UCSD-AML1 (cell line): ENCODE data around the gene EVC2.

Experiments
- DNase-seq: peaks from one replicate; lab custom pipeline; 2025; ENCODE audit not compliant: unreplicated experiment; lab: John Stamatoyannopoulos, UW

The EVC2 gene

DNA sequence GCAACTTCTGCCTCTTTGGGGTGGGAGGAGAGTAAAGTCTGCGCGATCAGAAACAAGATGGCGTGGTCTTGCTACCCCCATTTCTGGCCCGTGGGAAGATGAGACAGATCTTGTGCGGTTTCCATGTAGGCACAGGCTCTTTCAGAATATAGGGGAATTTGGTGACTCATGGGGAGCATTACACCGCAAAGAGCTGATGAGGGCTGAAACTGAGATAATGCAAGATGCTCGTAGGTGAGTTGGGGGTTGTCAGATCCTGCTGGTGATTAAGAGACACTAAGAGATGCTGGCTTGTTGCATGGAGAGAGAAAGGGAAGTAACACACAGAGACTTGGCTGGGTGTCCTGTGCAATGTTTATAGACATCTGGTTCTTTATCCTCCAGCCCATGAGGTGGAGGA is 4.2 kb upstream of the EVC2 start:
- DNase-seq: no peak

DNA sequence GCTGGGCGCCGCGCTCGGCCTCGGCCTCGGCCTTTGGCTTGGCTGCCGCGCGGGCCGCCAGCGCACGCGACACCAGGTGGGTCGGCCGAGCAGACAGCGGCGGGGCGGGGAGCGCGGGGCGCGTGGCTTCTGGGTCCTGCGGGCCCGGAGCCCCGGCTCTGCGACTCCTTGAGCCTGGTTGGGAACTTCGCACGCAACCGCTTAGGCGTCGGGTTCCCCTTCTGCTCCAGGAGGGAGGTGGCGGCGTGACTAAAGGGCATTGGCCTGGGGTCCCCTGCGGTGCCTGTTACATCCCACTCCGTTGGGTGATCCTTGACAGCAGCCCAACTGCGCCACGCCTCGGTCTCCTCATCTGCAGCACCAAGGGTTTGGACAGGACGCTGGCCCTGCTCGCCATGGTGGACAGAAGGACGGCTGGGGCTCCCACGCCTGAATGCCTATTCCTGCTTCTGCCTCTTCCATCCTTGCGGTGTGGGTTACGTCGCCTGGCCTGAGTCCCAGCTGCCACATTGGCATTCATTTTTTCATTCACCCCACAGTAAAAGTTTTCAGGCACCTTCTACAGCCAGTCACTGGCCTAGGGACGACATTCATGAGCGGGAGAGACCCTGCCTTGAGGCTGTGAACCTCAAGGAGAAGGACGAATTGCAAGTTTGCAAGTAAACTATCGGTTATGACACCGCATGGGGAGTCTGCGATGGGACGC is 3.3 kb upstream of the EVC2 start:
- no peak for DNase-seq

DNA sequence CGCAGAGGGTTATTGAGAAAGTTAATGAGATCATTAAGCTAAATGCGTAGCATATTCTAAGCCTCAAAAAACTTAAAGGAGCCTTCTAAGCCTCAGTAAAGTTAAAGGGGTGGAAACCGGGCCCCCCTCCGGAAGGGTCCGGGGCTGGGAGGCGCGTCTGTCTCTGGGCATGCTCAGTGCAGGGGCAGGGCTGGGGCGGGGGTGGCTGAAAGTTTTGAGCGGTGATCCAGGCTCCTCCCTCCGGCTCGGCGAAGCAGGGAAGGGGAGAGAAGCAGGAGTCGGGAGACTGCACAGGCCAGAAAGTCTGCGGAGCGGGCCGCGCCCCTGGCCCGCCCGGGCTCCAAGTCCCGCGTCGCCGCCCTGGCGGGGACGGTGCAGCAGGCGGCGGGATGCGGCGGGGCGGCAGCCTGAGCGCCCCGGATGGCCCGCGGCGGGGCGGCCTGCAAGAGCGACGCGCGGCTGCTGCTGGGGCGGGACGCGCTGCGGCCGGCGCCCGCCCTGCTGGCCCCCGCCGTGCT is 2.7 kb upstream of the EVC2 start, which contains the start of gene EVC:
Gene EVC (plus strand): TSS at position 241 of the 518 bp plus-strand sequence. CDS start 180 bp downstream, at position 421.
- no peak for DNase-seq

DNA sequence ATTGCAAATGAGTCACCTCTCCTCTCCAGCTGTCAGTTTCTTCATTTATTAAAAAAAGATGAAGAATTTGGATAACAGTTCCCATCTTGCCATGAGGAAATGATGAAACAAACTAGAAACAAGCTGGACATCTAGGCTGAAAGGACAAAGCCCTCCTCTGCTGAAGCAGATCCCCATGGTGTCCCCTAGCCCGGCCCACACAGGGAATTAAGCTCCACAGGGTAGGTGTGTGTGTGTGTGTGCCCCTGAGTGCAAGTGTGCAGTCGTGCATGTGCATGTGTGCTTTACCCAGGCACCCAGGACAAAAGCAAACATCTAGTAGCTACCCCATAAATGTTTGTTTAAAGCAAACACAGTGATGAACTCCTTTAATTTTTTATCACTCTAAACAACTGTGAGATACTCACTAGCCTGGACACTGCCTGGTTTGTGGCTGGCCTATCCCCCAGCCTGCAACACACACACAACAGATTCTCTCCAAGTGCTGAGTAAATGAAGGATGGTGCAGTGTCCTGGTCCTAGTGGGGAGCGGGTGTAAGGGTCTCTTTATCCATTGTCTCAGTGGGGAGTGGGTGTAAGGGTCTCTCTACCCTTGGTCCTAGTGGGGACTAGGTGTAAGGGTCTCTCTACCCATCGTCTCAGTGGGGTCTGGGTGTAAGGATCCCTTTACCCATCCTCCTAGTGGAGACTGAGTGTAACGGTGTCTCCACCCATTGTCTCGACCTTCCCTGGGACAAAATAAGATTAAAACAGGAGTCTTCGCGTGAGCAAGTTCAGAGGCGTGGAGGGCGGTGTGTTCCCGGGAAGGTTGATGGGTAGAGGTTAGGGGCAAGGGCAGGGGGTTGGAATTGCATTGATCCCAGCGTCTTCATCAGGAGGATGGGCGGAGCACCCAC is 2.0 kb upstream of the EVC2 start:
- no peak for DNase-seq

DNA sequence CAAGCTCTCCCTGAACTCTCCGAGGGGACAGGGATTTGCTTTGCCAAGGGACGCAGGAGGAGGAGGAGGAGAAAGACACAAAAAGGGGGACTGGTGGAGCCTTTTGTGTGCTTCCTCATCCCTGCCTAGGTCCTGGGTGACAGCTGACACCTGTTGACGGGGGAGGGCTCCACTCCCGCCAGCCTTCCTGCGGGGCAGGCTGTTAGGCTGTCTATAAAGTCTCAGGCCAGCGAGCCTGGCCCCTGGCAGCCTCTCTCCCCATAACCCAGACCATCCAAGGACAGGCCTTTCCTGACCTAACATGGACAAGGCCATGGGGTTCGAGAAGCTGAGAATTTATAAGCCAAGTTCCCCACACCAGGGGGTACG is 832 bp upstream of the EVC2 start:
- DNase-seq: no peak

DNA sequence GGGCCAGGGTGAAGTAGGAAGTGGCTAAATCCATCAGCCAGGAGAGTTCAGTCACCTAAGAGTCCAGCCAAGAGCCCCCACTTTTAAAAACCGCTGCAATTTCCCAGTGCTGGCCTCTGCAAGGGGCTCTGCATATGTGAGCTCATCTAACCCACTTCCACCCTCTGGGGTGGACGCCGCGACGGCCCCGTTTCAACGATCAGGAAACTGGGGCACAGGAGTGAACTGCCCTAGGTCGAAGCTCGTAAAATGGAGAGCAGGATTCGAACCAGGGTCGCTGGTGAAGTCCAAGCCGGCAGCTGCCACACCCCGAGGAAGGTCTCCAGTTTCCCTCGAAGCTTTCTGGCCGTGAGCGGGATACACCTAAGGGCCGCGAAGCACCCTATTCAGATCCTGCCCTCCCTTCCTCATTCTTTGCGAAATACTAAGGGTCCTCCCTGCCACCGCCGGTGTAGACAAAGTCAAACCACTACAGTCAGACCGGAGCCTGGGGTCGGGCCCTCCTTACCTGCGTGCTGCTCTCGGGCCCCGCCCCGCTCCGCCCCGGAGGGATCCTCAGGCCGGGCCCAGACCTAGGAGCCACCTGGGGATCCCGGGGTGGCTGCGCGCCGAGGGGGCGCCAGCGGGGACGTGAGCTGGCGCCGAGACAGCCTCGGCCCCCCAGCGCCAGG is 446 bp downstream of the EVC2 start:
- DNase-seq: no peak

DNA sequence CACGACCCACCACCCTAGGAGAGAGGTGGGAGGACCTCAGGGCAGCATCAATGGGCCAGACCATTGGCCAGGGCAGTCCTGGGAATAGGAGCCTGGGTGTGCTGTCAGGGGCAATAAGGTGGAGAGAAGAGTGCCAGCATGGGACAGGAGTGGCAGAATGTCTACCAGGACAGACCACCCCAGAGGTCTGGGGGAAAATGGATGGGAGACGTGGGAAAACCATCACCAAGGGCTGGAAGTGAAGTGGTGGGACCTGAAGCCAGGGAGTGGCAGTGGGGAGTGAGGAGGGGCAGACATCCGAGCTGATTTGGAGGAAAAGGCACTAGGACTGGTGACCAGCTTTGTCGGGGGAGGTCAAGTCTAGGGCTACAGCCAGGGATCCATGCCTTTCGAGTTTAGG is 993 bp downstream of the EVC2 start:
- no peak for DNase-seq

DNA sequence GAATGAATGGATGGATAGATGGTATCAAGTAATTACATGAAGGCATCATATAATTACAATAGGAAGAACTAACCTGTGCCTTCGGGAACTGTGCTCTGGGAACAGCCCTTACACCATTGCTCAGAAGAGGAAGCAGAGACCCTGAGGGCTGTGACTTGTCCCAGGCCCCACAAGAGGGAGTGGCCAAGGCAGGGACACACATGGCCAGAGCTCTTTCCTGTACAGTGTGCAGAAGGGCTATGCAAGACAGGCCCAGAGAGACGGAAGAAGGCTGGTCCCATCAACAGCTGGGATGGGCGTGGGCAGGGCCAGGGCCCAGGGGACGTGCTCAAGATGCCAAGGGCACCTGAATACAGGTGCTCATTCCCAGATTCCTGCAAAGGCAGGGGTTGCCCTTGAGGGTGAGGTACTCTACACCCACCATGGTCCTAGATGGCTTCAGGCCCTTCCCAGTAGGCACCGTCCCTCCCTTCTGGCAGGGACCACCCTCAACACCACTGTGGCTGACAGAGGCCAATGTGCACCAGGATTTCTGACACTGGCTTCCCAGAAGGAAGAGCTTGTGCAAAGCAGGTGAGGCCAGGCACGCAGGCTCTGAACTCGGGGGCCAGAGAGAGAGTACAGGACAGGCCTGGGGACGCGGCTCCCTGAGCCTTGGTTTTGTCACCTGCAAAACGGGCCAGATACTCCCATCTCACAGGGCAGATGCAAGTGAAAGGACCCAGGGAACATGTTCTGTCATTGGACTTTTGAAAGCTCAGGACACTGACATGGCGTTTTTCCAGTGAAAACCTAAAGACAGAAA is 1.7 kb downstream of the EVC2 start:
- no peak for DNase-seq

DNA sequence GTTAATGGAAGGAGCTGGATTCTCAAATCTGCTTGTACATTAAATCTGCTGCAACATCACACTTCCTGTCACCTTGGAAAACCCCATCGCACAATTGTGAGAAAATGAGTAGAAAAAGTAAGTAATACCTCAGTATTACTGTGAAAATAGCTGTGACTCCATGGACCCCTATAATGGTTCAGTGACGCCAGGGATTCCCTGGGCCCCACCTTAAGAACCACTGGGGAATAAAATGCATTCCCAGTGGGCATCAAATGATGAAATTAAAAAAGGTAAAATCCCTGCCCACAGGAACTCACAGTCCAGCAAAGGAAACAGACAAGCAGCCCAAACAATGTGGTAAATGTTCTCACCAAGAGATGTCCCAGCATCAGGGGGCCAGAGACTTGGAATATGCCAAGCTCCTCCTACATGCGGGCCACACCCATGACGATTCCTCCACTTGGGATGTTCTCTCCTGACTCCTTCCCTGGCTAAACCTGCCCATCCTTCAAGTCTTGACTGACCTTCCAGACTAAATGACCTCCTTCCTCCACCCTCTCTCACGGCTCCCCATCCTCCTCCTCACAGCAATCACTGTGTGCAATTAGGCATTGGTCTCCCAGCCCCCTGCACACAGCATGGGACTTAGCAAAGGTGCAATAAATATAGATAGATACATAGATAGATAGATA is 2.6 kb downstream of the EVC2 start:
- DNase-seq: no peak

DNA sequence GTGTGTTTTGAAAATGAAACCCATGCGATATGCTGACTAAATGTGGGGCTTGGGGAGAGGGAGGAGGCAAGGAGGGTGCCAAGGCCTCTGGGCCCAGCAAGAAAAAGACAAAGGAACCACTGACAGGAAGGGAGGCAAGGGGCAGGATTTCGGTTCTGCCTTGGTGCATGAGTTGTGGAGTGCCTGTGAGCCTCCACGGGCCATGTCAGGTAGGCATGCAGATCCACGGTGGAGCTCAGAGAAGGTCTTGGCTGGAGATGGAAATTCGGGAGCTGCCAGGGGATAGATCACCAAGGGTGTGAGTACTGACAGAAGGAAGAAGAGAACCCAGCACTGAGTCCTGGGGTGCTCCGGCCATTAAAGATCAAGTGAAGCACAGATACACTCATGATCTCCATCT is 4.1 kb downstream of the EVC2 start:
- no peak for DNase-seq

DNA sequence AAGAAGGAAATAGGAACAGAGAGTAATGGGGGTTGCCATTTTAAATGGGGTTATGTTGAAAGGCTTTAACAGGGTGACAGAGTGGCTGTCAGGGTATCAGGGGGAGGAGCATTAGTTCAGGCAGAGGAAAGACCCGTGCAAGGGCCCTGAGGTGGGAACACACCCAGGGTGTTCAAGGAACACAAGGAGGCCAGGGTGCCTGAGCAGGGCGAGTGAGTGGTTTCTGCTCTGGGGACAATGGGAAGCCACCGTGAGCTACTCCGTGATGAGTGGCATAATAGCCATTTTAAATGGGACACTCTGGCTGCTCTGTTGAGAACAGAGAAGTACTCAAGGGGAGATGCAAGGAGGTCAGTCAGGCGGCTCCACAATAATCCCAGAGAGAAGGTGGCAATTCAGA is 4.5 kb downstream of the EVC2 start:
- no peak for DNase-seq

DNA sequence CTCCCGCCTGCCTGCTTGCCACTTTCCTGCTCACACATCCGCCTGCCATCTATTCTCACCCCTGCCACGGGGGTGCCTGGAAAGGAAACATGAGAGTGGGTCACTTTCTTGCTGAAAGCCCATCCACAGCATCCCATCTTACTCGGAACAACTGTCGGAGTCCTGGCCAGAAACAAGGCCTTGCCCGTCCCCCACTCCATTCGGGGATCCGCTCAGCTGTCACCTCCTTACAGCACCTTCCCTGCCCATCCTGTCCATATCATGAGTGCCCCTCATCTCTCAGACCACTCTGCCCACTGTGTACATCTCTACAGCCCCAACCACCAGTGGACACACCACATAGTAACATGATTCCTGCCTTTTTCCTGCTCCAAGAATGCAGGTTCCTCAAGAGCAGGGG is 6.4 kb downstream of the EVC2 start:
- no peak for DNase-seq

DNA sequence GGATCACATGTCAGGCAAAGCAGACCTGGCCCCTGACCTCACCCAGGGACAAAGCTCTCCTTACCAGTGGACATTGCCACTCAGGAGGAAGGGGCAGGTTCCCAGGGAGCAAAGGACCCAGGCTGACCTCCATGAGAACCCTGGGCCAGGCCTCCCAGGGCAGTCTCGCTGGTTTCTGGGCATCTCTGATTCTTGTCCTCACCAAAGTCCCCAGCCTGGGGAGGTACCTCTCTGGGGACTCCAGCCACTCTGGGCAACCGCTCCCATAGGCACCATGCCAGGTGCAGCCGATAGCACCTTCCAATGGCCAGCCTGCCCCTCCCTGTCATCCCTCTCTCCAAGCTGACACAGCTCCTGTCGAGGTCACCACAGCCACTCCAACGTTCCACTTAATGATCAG is 7.9 kb downstream of the EVC2 start:
- no peak for DNase-seq

DNA sequence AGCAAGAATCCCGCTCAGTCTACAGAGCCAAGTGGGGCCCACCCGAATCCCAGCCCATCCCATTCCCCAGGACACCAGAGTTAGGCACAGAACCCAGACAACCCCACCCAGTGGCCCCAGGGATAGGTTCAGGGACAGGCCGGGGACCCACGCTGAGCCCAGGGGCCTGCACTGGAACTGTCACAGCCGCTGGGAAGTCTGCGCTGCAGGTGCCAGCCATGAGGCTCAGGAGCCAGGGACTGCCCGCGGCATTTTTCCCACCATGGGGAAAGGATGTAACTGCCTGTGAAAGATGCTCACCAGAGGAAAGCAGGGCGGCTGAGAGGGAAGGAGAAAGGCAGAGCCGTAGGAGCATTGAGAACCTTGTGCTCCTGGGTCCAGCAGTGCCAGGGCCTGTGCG is 12.0 kb downstream of the EVC2 start:
- no peak for DNase-seq

DNA sequence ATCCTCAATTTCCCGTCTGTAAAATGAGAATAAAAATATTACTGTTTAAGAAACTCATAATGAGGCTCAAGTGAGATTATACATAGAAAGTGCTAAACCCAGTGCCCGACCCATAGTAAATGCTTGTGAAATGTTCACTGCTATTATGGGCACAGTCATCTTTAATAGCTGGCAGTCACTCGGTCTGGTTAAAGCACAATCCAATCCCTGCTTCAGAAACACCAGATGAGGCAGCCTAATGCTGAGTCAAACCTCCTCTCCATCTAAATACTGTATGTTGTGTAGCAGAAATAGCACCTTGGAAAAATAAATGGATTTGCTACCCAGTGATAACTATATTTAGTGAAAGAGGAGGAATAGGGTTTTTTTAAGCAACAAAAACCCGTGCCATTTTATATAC is 14.5 kb downstream of the EVC2 start:
- no peak for DNase-seq

DNA sequence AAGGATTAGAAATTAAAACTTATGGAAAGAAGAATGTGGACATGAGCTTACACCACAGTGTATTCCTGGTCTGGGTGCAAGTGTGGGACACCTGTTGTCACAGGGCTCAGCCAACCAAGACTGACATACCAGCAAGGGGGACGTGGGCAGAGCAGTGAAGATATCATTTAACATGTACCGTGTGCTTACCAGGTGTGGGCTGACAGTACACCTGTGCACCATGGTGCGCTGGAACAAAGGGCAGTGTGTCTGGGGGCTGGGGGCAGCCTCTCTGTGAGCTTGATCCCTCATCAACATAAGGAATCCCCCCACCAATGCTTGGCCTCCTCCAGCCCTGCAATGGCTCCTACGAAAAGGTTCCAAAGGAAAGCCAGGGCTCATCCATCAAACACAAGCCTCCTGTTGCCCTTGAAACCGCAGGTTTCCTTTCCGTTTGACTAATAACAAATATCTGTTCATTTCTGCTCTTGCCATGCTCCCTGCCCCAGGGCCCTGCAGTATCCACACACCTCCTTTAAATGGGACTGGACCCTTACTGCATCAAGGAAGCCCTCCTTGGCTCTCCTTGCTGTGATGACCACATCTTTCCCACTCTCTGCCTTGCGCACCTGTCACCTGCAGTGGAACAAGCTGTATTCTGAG is 16.7 kb downstream of the EVC2 start:
- no peak for DNase-seq

DNA sequence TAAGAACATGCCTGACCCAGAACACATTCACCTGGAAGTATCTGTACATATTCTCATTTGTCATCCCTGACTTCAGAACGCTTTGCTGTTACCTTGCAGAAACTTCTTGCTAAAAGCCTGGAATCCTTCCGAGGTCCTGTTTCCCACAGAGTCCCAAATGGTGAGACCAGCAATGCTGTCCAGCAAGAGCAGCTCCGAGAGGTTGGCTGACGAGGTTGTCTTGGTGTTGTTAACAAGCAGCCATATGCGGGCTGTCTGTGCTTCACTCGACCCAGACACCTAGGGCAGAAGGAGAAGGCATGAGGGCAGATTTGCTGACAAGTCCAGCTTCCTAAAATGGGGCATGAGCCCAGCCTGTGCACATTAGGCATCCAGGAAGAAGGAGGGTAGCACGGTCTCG is 19.3 kb downstream of the EVC2 start:
- DNase-seq: no peak

DNA sequence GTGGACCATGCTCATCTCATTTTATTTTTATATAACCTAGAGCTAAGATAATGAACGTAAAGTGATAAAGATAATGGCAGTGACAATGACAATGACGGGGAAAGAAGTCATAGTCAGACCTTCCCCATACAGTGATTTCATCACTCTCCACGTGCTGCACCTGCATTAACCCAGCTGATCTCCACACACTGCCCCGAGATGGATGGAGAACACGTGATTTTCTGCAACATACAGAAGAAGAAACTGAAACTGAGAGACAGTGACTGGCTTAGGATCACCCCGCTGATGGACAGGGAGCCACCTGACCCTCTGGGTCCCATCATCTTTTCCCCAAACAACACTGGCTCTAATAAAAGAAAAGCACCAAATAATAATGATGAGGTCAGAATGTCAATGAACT is 22.0 kb downstream of the EVC2 start:
- DNase-seq: no peak

DNA sequence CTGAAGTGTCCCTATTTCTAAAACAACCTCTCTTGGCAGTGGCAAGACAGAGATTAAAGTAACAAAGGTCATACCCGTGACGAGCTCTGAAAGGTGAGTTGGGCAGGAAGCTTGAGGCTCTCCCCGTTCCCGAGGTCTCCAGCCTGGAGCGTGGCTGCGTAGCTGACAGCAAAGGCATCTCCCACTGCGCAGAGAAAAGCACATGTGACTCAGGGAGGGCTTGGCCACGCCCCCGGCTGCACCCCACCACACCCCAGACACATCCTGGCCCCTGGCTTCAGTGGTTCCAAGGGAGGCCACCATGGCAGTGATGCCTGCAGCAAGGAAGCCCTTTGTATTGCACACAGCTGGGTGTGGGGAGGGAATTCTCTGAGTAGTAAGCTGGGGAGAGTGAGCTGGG is 23.1 kb downstream of the EVC2 start:
- no peak for DNase-seq

DNA sequence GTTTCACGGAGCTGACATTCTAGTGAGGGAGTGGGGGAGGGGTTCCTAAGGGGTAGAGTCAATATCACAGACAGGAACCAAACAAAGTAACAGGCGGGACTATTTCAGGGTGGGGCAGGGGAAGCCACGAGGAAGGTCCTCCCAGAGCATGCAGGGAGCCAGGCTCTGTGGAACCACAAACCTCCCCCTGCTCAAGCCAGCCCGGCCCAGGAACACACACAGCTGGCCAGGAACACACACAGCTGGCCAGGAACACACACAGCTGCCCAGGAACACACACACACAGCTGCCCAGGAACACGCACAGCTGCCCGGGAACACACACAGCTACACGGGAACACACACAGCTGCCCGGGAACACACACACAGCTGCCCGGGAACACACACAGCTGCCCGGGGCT is 24.8 kb downstream of the EVC2 start:
- no peak for DNase-seq
